Body of pancreas (tissue), 4 donors: Measurements from ENCODE around the gene CCNY. TPM values are rescaled to one million over a fixed set of nuclear protein-coding genes. Genes with fewer than 3 reads are reported as not detected.

Experiments used
- ATAC-seq: fragments of 150-250 bp; one replicate; pipeline ENCODE4 v1.9.1; 2016
- DNase-seq, 4 donors: peaks; one replicate each; pipeline ENCODE4 v3.0.0-alpha.2; 2019
- H3K27ac ChIP-seq, 4 donors: fragments of 200-600 bp; sonication (generic); 1 replicate in 3 of 4; 2 replicates in 1 of 4; pipeline versions ENCODE4 v1.5.1 to v1.6.1; 2016 to 2019; ENCODE audit warnings: mild to moderate bottlenecking in 1 of 4, mixed read lengths in 1 of 4, moderate library complexity in 1 of 4
- H3K27me3 ChIP-seq, 2 donors: fragments of 200-600 bp; sonication (generic); one replicate each; pipeline ENCODE4 v1.6.0; 2016; ENCODE audit warnings: mild to moderate bottlenecking in 1 of 2
- H3K36me3 ChIP-seq, 2 donors: fragments of 200-600 bp; sonication (generic); replicated peaks in 1 of 2; 2 replicates each; pipeline ENCODE4 v1.5.1; 2016; ENCODE audit warnings: low read depth in 2 of 2; ENCODE audit not compliant: insufficient read depth in 1 of 2
- H3K4me1 ChIP-seq: fragments of 200-600 bp; sonication (generic); one replicate; pipeline ENCODE4 v1.6.0; 2016
- H3K4me3 ChIP-seq, 2 donors: fragments of 200-600 bp; sonication (generic); 1 replicate in 1 of 2; 2 replicates in 1 of 2; pipeline ENCODE4 v1.5.1; 2016 to 2019
- H3K9me3 ChIP-seq, 3 donors: fragments of 200-600 bp; sonication (generic); 1 replicate in 2 of 3; 2 replicates in 1 of 3; pipeline ENCODE4 v1.5.1; 2016
- POLR2A ChIP-seq, 3 donors: fragments of 450-650 bp; IDR thresholded peaks; one replicate each; pipeline ENCODE4 v1.6.1; 2016; ENCODE audit warnings: antibody characterized with exemption in 3 of 3, mild to moderate bottlenecking in 2 of 3
- WGBS, 2 donors: methylation state at CpG; one replicate each; pipeline ENCODE4 v1.1.5; 2017; 5-methylcytosine and 5-hydroxymethylcytosine counted together
- intact Hi-C: fragments of 100-400 bp; cut with DNase I; formaldehyde crosslinking; loops from one replicate; pipeline ENCODE4 v1.15.1; 2023
- total RNA-seq, 2 donors: library from RNA; depleted of rRNA; stranded (reverse); fragments of >200 nt; gene quantifications; one replicate each; pipeline ENCODE4 v1.1.0, GENCODE V29; 2016
- TF ChIP-seq, protein P1 (sequence below), 7 experiments: fragments of 450-650 bp in 4 of 7; fragments of 200-600 bp in 3 of 7; sonication (generic) in 3 of 7; IDR thresholded peaks; one replicate each; pipeline ENCODE4 v1.5.1; 2016 to 2019; ENCODE audit warnings: antibody characterized with exemption in 7 of 7

Gene CCNY
- total RNA-seq, 2 donors from 2014 or later, result 9.6 to 18.9 TPM

DNA sequence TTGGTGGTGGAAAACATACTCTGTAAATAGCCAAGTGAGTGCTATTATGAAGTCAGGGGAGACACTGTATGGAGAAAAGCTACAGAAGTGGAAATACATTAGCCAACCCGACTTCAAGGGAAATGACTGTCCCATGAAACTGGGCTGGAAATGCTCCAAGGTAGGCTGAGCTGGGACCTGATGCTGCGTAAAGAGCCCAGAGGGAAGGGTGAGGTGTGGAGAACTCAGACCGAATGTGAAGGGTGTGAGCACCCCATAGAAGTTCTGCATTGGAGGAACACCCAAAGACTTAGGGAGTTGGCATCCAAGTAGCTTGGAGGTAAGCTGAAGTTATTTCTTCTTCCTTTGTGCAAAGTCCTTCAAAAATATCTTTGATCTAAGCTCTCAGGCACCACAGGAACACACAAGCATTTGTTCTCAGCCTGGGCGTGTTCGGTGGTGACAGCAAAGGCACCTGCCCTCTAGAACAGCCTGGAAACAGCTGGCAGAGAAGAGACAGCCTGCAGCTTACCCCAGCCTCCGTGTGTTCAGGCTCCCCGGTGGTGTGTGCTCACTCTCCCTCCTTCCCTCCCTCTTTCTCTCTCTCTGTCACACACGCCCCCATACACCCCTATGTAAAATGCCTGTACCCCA is 249.7 kb downstream of the CCNY start:
- no peak overlapping the region for H3K4me3 ChIP-seq
- H3K27ac ChIP-seq, result no peak overlapping the region
- no peak for ATAC-seq
- WGBS, 2 donors, result 47 to 51% methylated on average over 8 of the region's 8 CpGs
- no peaks in the 10 kb centered on the region for H3K9me3 ChIP-seq
- no peaks in the 10 kb centered on the region for H3K27me3 ChIP-seq
- DNase-seq, result no peak
- intact Hi-C loops, result no loop called here
- TF ChIP-seq, protein P1, sequence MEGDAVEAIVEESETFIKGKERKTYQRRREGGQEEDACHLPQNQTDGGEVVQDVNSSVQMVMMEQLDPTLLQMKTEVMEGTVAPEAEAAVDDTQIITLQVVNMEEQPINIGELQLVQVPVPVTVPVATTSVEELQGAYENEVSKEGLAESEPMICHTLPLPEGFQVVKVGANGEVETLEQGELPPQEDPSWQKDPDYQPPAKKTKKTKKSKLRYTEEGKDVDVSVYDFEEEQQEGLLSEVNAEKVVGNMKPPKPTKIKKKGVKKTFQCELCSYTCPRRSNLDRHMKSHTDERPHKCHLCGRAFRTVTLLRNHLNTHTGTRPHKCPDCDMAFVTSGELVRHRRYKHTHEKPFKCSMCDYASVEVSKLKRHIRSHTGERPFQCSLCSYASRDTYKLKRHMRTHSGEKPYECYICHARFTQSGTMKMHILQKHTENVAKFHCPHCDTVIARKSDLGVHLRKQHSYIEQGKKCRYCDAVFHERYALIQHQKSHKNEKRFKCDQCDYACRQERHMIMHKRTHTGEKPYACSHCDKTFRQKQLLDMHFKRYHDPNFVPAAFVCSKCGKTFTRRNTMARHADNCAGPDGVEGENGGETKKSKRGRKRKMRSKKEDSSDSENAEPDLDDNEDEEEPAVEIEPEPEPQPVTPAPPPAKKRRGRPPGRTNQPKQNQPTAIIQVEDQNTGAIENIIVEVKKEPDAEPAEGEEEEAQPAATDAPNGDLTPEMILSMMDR (IDR thresholded peaks at IDR 0.05), result no peak
- no peak for TF ChIP-seq POLR2A (IDR thresholded peaks at IDR 0.05)
- no peaks in the 10 kb centered on the region for H3K4me1 ChIP-seq
- no peaks in the 10 kb centered on the region for H3K36me3 ChIP-seq

DNA sequence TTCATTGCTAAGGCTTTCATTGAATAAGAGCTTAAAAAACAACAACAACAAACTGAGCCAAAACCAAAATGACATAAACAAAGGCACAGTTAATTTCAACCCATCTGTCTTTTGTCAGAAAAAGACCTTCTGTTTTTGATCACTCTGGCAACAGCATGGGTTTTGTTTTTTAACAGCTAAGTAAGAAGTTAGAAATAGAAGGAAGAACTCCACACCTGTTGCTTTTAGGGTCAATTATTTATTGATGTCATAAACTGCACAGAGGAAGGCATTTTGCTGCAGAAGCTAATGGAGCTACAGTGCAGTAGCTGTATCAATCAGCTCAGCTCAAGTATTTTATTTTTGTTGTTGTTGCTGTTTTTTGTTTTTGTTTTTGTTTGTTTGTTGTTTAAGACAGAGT is 252.5 kb downstream of the CCNY start:
- Histone ChIP-seq H3K4me3 (no peak overlapping the region), H3K36me3 (no peaks in the 10 kb centered on the region), H3K9me3 (no peaks in the 10 kb centered on the region), H3K4me1 (no peaks in the 10 kb centered on the region), H3K27me3 (no peaks in the 10 kb centered on the region), H3K27ac (no peak overlapping the region)
- ATAC-seq (no peak), DNase-seq (no peak)
- intact Hi-C loops, result no loop called here
- TF ChIP-seq POLR2A (IDR thresholded peaks at IDR 0.05), result no peak
- TF ChIP-seq, protein P1 (IDR thresholded peaks at IDR 0.05), result no peak

DNA sequence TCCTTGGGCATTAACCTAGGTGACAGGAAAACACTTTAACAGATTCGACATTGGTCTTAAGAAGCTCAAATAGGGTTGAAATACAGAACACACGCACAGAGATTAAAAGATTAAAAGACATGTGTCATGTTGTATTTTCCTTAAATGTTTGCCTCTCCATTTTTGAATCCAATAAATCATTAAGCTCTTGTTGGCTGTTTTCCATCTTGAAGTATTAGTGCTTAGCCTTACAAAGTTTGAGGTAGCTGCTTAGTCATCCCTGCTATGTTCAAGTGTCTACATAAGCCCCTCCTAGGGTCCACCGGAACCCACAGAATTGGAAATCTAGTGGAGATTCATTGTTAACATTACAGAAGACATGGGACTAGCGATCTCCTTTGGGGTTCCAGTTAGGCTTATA is 256.1 kb downstream of the CCNY start:
- TF ChIP-seq, protein P1 (IDR thresholded peaks at IDR 0.05), result no peak
- TF ChIP-seq POLR2A (IDR thresholded peaks at IDR 0.05), result no peak
- 77 to 84% methylated on average over 4 of the region's 4 CpGs for WGBS, 2 donors
- H3K4me1 ChIP-seq, result no peaks in the 10 kb centered on the region
- H3K27ac ChIP-seq, result no peak overlapping the region
- intact Hi-C loops, result no loop called here
- no peak overlapping the region for H3K4me3 ChIP-seq
- H3K27me3 ChIP-seq, result no peaks in the 10 kb centered on the region
- DNase-seq (no peak), ATAC-seq (no peak)
- no peaks in the 10 kb centered on the region for H3K9me3 ChIP-seq
- no peaks in the 10 kb centered on the region for H3K36me3 ChIP-seq

DNA sequence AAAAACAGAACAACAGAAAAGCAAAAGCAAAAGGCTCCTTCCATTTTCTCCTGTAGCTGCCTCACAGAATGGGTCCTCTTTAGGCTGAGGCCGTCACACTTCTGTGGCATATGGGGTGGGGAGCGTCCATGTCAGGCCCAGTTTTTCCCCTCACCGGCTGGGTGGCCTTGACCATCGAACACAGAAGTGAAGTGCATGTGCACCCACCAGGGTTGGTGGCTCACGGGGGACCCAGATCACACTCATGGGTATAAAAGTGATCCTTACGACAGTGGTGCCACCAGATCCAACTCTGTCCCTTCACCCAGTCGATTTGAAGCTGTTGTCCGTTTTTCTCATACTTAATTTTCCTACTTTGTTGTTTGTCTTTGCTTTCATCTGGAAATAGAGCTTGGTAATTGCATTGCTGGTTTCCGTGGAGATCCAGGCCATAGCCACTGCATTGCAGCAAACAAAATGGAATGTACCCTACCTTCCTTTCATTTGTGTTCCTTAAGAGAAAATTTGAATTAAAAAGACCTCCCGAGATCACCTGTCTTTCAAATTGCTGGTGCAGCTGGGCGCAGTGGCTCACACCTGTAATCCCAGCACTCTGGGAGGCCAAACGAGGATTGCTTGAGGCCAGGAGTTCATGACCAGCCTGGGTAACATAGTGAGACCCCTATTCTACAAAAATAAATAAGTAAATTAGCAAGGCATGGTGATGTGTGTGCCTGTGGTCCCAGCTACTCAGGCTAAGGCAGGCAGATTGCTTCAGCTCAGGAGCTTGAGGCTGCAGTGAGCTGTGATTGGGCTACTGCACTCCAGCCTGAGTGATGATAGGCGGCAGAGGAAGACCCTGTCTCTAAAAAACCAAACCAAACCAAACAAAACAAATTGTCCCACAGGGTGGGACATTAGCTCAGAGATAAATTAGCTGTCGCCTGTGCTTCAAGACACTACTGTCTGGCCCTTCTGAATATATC is 258.1 kb downstream of the CCNY start:
- WGBS, 2 donors, result 50 to 59% methylated on average over 14 of the region's 14 CpGs
- no peak overlapping the region for H3K27ac ChIP-seq
- H3K4me3 ChIP-seq, result no peak overlapping the region
- H3K36me3 ChIP-seq, result no peaks in the 10 kb centered on the region
- DNase-seq (no peak), ATAC-seq (no peak)
- no peaks in the 10 kb centered on the region for H3K4me1 ChIP-seq
- intact Hi-C loops, result no loop called here
- H3K9me3 ChIP-seq, result no peaks in the 10 kb centered on the region
- TF ChIP-seq, protein P1 (IDR thresholded peaks at IDR 0.05), result no peak
- no peak for TF ChIP-seq POLR2A (IDR thresholded peaks at IDR 0.05)
- no peaks in the 10 kb centered on the region for H3K27me3 ChIP-seq
